Measurements from ENCODE around the gene SEC14L2. TPM values are rescaled to one million over a fixed set of nuclear protein-coding genes. Genes with fewer than 3 reads are reported as not detected.
"Not testable (repeated sequence)": the region's sequence is repeated elsewhere in the genome, so short reads cannot be mapped to it uniquely, and the experiment has no call there.

Gene SEC14L2
- total and polyA plus RNA-seq, 7 donors, result 2.4 to 12.1 (median 5.5) TPM

DNA sequence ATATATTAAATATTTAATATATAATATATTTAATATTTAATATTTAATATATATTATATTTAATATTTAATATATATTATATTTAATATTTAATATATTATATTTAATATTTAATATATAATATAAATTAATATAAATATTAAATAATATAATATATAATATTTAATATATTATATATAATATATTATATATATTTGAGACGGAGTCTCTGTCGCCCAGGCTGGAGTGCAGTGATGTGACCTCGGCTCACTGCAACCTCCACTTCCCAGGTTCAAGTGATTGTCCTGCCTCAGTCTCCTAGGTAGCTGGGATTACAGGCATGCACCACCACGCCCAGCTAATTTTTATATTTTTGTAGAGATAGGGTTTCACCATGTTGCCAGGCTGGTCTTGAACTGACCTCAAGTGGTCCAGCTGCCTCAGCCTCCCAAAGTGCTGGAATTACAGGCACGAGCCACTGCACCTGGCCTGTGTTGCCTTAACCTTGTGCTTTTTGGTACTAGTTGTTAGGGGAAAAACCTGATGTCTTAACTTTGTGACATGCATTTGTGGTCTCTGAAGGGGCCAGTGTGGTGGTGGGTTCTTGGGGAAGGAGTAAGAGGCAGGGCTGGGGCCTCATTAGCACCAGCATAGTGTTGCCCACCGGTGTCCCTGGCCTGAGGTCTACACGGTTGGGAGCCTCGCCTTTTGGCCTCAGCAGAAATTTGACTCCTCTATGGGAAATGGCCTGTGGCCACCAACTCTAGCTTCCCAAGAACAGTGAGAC lies 58.4 kb downstream of the SEC14L2 start:
- 88 to 94% methylated on average over 8 of the region's 8 CpGs for WGBS, 2 donors

DNA sequence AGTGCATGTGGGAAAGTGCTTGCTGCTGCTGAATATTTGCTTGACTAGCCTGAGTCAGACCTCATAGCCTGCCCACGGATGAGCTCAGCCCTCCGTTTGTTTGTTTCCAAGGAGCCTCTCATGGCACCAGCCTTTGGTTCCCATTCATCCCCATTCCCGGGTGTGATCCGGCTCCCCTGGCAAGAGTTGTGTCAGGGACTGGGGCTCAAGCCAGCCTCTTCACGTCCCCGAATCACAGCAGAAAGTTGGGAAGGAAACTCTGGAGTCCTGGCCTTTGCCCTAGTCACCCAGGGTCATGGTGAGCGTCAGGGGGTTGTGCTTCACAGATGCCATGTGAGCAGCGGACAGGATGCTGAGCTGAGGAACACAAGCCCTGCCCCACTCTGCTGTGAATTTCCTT lies 61.2 kb downstream of the SEC14L2 start:
- no peaks in the 10 kb centered on the region for H3K36me3 ChIP-seq
- intact Hi-C loops (cut with DNase I), result no loop called here
- H3K9me3 ChIP-seq, result no peaks in the 10 kb centered on the region
- TF ChIP-seq EP300 (IDR thresholded peaks at IDR 0.05), result no peak
- no peak for TF ChIP-seq CTCF (IDR thresholded peaks at IDR 0.05)
- no peaks in the 10 kb centered on the region for H3K4me1 ChIP-seq
- DNase-seq, result no peak
- no peak overlapping the region for H3K27ac ChIP-seq
- H3K4me3 ChIP-seq, result no peak overlapping the region
- peaks cover 0 to 12% (median 0%) of the 10 kb centered on the region in 3 donors for H3K27me3 ChIP-seq
- WGBS, 2 donors, result 75 to 86% methylated on average over 8 of the region's 8 CpGs

More for the DNA sequence above, 58.4 kb downstream of the SEC14L2 start:
- intact Hi-C loops (cut with DNase I), result no loop called here
- no peak overlapping the region for H3K4me3 ChIP-seq
- no peaks in the 10 kb centered on the region for H3K9me3 ChIP-seq
- H3K36me3 ChIP-seq, result no peaks in the 10 kb centered on the region
- no peak overlapping the region for H3K27ac ChIP-seq
- TF ChIP-seq CTCF (IDR thresholded peaks at IDR 0.05) (no peak), POLR2A (IDR thresholded peaks at IDR 0.05) (no peak), POLR2AphosphoS5 (IDR thresholded peaks at IDR 0.05) (no peak), EP300 (IDR thresholded peaks at IDR 0.05) (no peak)
- H3K27me3 ChIP-seq, result peaks cover 0 to 12% (median 0%) of the 10 kb centered on the region in 3 donors
- DNase-seq, result no peak
- H3K4me1 ChIP-seq, result no peaks in the 10 kb centered on the region

GRCh38 chr22:30459181-30460052 lies 62.6 kb downstream of the SEC14L2 start:
- WGBS, 2 donors, result 45 to 72% methylated on average over 4 of the region's 4 CpGs
- Histone ChIP-seq H3K9me3 (no peaks in the 10 kb centered on the region), H3K27me3 (peaks cover 0 to 12% (median 0%) of the 10 kb centered on the region in 3 donors), H3K4me3 (no peak overlapping the region), H3K27ac (no peak overlapping the region), H3K36me3 (no peaks in the 10 kb centered on the region), H3K4me1 (no peaks in the 10 kb centered on the region)
- DNase-seq, result no peak
- intact Hi-C loops (cut with DNase I), result no loop called here
- TF ChIP-seq CTCF (IDR thresholded peaks at IDR 0.05) (no peak), EP300 (IDR thresholded peaks at IDR 0.05) (no peak), POLR2AphosphoS5 (IDR thresholded peaks at IDR 0.05) (no peak), POLR2A (IDR thresholded peaks at IDR 0.05) (no peak)

DNA sequence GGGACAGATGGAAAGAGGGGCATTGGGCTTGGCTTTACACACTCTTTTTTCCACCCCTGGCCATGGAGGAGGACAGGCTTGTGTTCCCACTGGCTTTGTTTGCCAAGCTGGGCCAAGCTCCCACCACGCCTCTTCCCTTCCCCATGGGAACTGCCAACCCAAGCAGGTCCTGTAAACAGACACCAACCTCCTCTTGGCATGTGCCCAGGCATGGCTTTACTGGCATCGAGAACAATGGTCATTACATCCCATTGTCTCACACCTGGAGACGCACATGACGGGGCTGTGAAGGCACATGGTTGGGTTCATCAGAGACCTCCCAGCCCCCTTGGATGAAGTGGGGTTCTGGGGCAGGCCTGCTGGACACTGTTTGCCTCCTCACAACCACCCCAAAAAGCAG lies 63.3 kb downstream of the SEC14L2 start:
- H3K36me3 ChIP-seq, result no peaks in the 10 kb centered on the region
- H3K9me3 ChIP-seq, result no peaks in the 10 kb centered on the region
- intact Hi-C loops (cut with DNase I), result no loop called here
- no peak overlapping the region for H3K4me3 ChIP-seq
- no peak overlapping the region for H3K27ac ChIP-seq
- no peak for TF ChIP-seq CTCF (IDR thresholded peaks at IDR 0.05)
- no peak for TF ChIP-seq EP300 (IDR thresholded peaks at IDR 0.05)
- no peak for TF ChIP-seq POLR2AphosphoS5 (IDR thresholded peaks at IDR 0.05)
- no peak for TF ChIP-seq POLR2A (IDR thresholded peaks at IDR 0.05)
- 24 to 48% methylated on average over 4 of the region's 4 CpGs for WGBS, 2 donors
- peaks cover 0 to 12% (median 0%) of the 10 kb centered on the region in 3 donors for H3K27me3 ChIP-seq
- no peaks in the 10 kb centered on the region for H3K4me1 ChIP-seq
- no peak for DNase-seq

DNA sequence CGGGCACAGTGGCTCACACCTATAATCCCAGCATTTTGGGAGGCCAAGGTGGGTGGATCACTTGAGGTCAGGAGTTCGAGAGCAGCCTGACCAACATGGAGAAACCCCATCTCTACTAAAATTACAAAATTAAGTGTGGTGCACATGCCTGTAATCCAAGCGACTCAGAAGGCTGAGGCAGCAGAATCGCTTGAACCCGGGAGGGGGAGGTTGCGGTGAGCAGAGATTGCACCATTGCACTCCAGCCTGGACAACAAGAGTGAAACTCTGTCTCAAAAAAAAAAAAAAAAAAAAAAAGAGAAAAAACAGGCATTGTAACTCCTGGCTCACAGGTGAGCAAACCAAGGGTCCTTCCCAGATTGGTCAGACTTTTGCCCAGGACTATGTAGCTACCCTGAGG lies 63.7 kb downstream of the SEC14L2 start:
- DNase-seq; H3K36me3 ChIP-seq; H3K4me1 ChIP-seq; H3K4me3 ChIP-seq; H3K9me3 ChIP-seq; H3K27ac ChIP-seq; intact Hi-C loops (cut with DNase I): not testable (repeated sequence)
- WGBS, 2 donors, result 91 to 92% methylated on average over 6 of the region's 6 CpGs
- peaks cover 0 to 12% (median 0%) of the 10 kb centered on the region in 3 donors for H3K27me3 ChIP-seq

Data from sigmoid colon (tissue), 7 donors.